Glomerular visceral epithelial cell (primary cell): ENCODE results near the gene RWDD4.

Source experiments
- DNase-seq: peaks from one replicate; pipeline ENCODE4 v3.0.0-alpha.2; 2016; ENCODE audit errors: extremely low spot score

The RWDD4 gene

GRCh38 chr4:183600189-183600685 is 58.7 kb downstream of the RWDD4 start:
- DNase-seq = no peak

GRCh38 chr4:183599690-183600089 is 59.3 kb downstream of the RWDD4 start:
- no peak for DNase-seq

GRCh38 chr4:183599284-183599683 is 59.7 kb downstream of the RWDD4 start:
- DNase-seq = no peak

- DNase-seq = no peak
These were observed 62.8 kb downstream of the RWDD4 start for GRCh38 chr4:183596067-183596757.

- DNase-seq = no peak
These were observed 64.2 kb downstream of the RWDD4 start for GRCh38 chr4:183594823-183595222.

GRCh38 chr4:183591301-183591700 is 67.7 kb downstream of the RWDD4 start:
- no peak for DNase-seq
